HepG2 (cell line): ENCODE results near the gene KHK.

Experiments used
- ARHGAP35 ChIP-seq: sonication (generic); formaldehyde crosslinking; IDR thresholded peaks from 2 replicates; pipeline ENCODE4 v1.9.0; 2022; ENCODE audit warnings: mild to moderate bottlenecking, inconsistent platforms, moderate library complexity, missing genetic modification reagents, borderline replicate concordance
- CTCF ChIP-seq: sonication (generic); formaldehyde crosslinking; IDR thresholded peaks from 2 replicates; pipeline ENCODE4 v1.5.0; 2020; ENCODE audit warnings: mild to moderate bottlenecking, missing genetic modification reagents, moderate library complexity
- FOXO4 ChIP-seq: sonication (generic); formaldehyde crosslinking; conservative IDR thresholded peaks from 2 replicates; pipeline ENCODE4 v1.8.1; 2023; ENCODE audit warnings: missing genetic modification reagents
- HNF1B ChIP-seq: sonication (generic); formaldehyde crosslinking; IDR thresholded peaks from 2 replicates; pipeline ENCODE4 v1.5.1; 2020; ENCODE audit warnings: mild to moderate bottlenecking, moderate library complexity, missing genetic modification reagents
- KDM5B ChIP-seq: sonication (generic); formaldehyde crosslinking; IDR thresholded peaks from 2 replicates; pipeline ENCODE4 v1.4.0; 2020; ENCODE audit warnings: missing genetic modification reagents, mild to moderate bottlenecking, borderline replicate concordance
- MAX ChIP-seq: IDR thresholded peaks from 2 replicates; pipeline ENCODE4 v1.6.1; 2012; ENCODE audit warnings: inconsistent platforms
- NPAS2 ChIP-seq: sonication (generic); formaldehyde crosslinking; IDR thresholded peaks from 2 replicates; pipeline ENCODE4 v1.8.0; 2022; ENCODE audit warnings: mild to moderate bottlenecking, missing genetic modification reagents, borderline replicate concordance
- POLR2AphosphoS5 ChIP-seq: IDR thresholded peaks from 2 replicates; pipeline ENCODE4 v1.6.1; 2012; ENCODE audit warnings: low read depth, low read length
- RNF219 ChIP-seq: sonication (generic); formaldehyde crosslinking; IDR thresholded peaks from 2 replicates; pipeline ENCODE4 v1.5.0; 2020; ENCODE audit warnings: mild to moderate bottlenecking, missing genetic modification reagents
- STAT6 ChIP-seq: sonication (generic); formaldehyde crosslinking; IDR thresholded peaks from 2 replicates; pipeline ENCODE4 v1.4.0; 2020; ENCODE audit warnings: missing genetic modification reagents, mild to moderate bottlenecking, borderline replicate concordance
- ZFP91 ChIP-seq: sonication (generic); formaldehyde crosslinking; IDR thresholded peaks from 2 replicates; pipeline ENCODE4 v1.9.0; 2022; ENCODE audit warnings: missing genetic modification reagents, mild to moderate bottlenecking, borderline replicate concordance
- ZNF768 ChIP-seq: sonication (generic); formaldehyde crosslinking; IDR thresholded peaks from 2 replicates; pipeline ENCODE4 v1.4.0; 2020; ENCODE audit warnings: missing genetic modification reagents
- ZNF792 ChIP-seq: IDR thresholded peaks from 2 replicates; pipeline ENCODE4 v1.6.1; 2016
- ZSCAN30 ChIP-seq: sonication (generic); formaldehyde crosslinking; IDR thresholded peaks from 2 replicates; pipeline ENCODE4 v1.5.0; 2020; ENCODE audit warnings: mild to moderate bottlenecking, missing genetic modification reagents

- TF ChIP-seq ZNF792 (CRISPR knock-in tag), result no peak
- no peak for TF ChIP-seq STAT6 (CRISPR knock-in tag)
- TF ChIP-seq RNF219 (CRISPR knock-in tag), result no peak
- TF ChIP-seq ARHGAP35 (CRISPR knock-in tag), result no peak
- no peak for TF ChIP-seq ZFP91 (CRISPR knock-in tag)
- no peak for TF ChIP-seq HNF1B (CRISPR knock-in tag)
- no peak for TF ChIP-seq POLR2AphosphoS5
- TF ChIP-seq NPAS2 (CRISPR knock-in tag), result no peak
- no peak for TF ChIP-seq ZNF768
- TF ChIP-seq CTCF (CRISPR knock-in tag), result no peak
- TF ChIP-seq MAX, result no peak
- no peak for TF ChIP-seq ZSCAN30 (CRISPR knock-in tag)
- no peak for TF ChIP-seq KDM5B
- TF ChIP-seq FOXO4 (CRISPR knock-in tag), result no peak
Observed at GRCh38 chr2:27080140-27080469, 6.5 kb upstream of the KHK start.
